SK-N-SH (cell line): ENCODE measurements around the gene HOXA1. TPM values are rescaled to one million over a fixed set of nuclear protein-coding genes. Genes with fewer than 3 reads are reported as not detected.

Experiments used
- CTCF ChIA-PET: fragments of 300-600, 350-600 bp; formaldehyde crosslinking; extraction: SDS; loops from one replicate; lab custom pipeline; 2021; lab: Yijun Ruan, JAX
- POLR2A ChIA-PET: fragments of 350-600 bp; sonication (Branson Sonifier 250); formaldehyde crosslinking; extraction: SDS; loops from one replicate; lab custom pipeline; 2020; ENCODE audit warnings: antibody characterized with exemption, inconsistent platforms; lab: Yijun Ruan, JAX
- DNase-seq: peaks from one replicate; pipeline ENCODE4 v3.0.0; 2012
- H2AFZ ChIP-seq: fragments of 200-600 bp; sonication (generic); 2 replicates; pipeline ENCODE4 v1.8.1; 2016; ENCODE audit warnings: antibody characterized with exemption, mild to moderate bottlenecking, low read depth
- H3F3A ChIP-seq: fragments of 200-600 bp; sonication (generic); replicated peaks from 2 replicates; pipeline ENCODE3; 2016; ENCODE audit warnings: antibody characterized with exemption, mild to moderate bottlenecking; ENCODE audit not compliant: insufficient read depth
- H3K27ac ChIP-seq, 2 experiments: fragments of 200-500 bp in 1 of 2; fragments of 200-600 bp in 1 of 2; sonication (Bioruptor generic) in 1 of 2; sonication (generic), shearing (Covaris generic) in 1 of 2; 2 replicates each; pipeline versions ENCODE4 v1.5.1 to v1.6.1; 2014 to 2016; ENCODE audit warnings: low read depth in 2 of 2, inconsistent platforms in 1 of 2, low read length in 1 of 2, mild to moderate bottlenecking in 1 of 2, mixed read lengths in 1 of 2
- H3K27me3 ChIP-seq: fragments of 200-600 bp; sonication (generic), shearing (Covaris generic); 2 replicates; pipeline ENCODE4 v1.6.1; 2016; ENCODE audit warnings: mixed run types; ENCODE audit not compliant: insufficient read depth
- H3K36me3 ChIP-seq, 2 experiments: fragments of 200-500 bp in 1 of 2; fragments of 200-600 bp in 1 of 2; sonication (Bioruptor generic) in 1 of 2; sonication (generic) in 1 of 2; replicated peaks in 1 of 2; 2 replicates each; pipeline versions ENCODE3 to v1.5.1; 2014 to 2016; ENCODE audit warnings: low read length in 1 of 2, mild to moderate bottlenecking in 1 of 2; ENCODE audit not compliant: insufficient read depth in 2 of 2, control insufficient read depth in 1 of 2
- H3K4me1 ChIP-seq, 2 experiments: fragments of 200-500 bp in 1 of 2; fragments of 200-600 bp in 1 of 2; sonication (Bioruptor generic) in 1 of 2; sonication (generic), shearing (Covaris generic) in 1 of 2; 2 replicates each; pipeline versions ENCODE4 v1.5.1 to v1.6.1; 2014 to 2016; ENCODE audit warnings: low read depth in 1 of 2, low read length in 1 of 2, mixed run types in 1 of 2; ENCODE audit not compliant: insufficient read depth in 2 of 2, control insufficient read depth in 1 of 2
- H3K4me2 ChIP-seq: fragments of 200-600 bp; sonication (generic), shearing (Covaris generic); 2 replicates; pipeline ENCODE4 v1.6.1; 2017; ENCODE audit warnings: mixed run types
- H3K4me3 ChIP-seq, 2 experiments: fragments of 200-500 bp in 1 of 2; fragments of 200-600 bp in 1 of 2; sonication (Bioruptor generic) in 1 of 2; sonication (generic), shearing (Covaris generic) in 1 of 2; 2 replicates each; pipeline versions ENCODE4 v1.5.1 to v1.8.1; 2014 to 2016; ENCODE audit warnings: low read depth in 2 of 2, inconsistent platforms in 1 of 2, low read length in 1 of 2, mild to moderate bottlenecking in 1 of 2, mixed read lengths in 1 of 2, moderate library complexity in 1 of 2
- H3K79me2 ChIP-seq: fragments of 200-600 bp; sonication (generic); 2 replicates; pipeline ENCODE4 v1.8.1; 2017; ENCODE audit warnings: mild to moderate bottlenecking; ENCODE audit not compliant: insufficient read depth
- H3K9ac ChIP-seq: fragments of 200-600 bp; sonication (generic); 2 replicates; pipeline ENCODE4 v1.6.1; 2017; ENCODE audit warnings: mixed run types
- H3K9me2 ChIP-seq: fragments of 200-600 bp; sonication (generic); 2 replicates; pipeline ENCODE4 v1.6.1; 2017; ENCODE audit warnings: mixed run types
- H3K9me3 ChIP-seq: fragments of 200-600 bp; sonication (generic); 2 replicates; pipeline ENCODE4 v1.6.1; 2017; ENCODE audit warnings: mixed run types, mild to moderate bottlenecking, moderate library complexity
- H4K20me1 ChIP-seq: fragments of 200-600 bp; sonication (generic); 2 replicates; pipeline ENCODE4 v1.6.1; 2017; ENCODE audit warnings: mild to moderate bottlenecking, mixed run types; ENCODE audit not compliant: insufficient read depth
- MEF2A ChIP-seq: IDR thresholded peaks from 2 replicates; pipeline ENCODE4 v1.4.0; 2012; ENCODE audit warnings: low read depth, borderline replicate concordance
- PBX3 ChIP-seq: IDR thresholded peaks from 2 replicates; pipeline ENCODE4; 2012
- POLR2AphosphoS5 ChIP-seq: IDR thresholded peaks from 2 replicates; pipeline ENCODE4 v1.6.1; 2012; ENCODE audit warnings: low read depth, low read length
- REST ChIP-seq: IDR thresholded peaks from 2 replicates; pipeline ENCODE4 v1.6.1; 2012; ENCODE audit warnings: mild to moderate bottlenecking, low read depth, low read length, moderate library complexity
- RFX5 ChIP-seq: IDR thresholded peaks from 2 replicates; pipeline ENCODE4 v1.6.1; 2012; ENCODE audit warnings: mild to moderate bottlenecking, improper control_type of control experiment, low read length
- RXRA ChIP-seq: IDR thresholded peaks from 2 replicates; pipeline ENCODE4 v1.4.0; 2012; ENCODE audit warnings: low read depth, mild to moderate bottlenecking, borderline replicate concordance
- USF1 ChIP-seq: IDR thresholded peaks from 2 replicates; pipeline ENCODE4 v1.4.0; 2012; ENCODE audit warnings: low read depth, borderline replicate concordance
- USF2 ChIP-seq: fragments of 150-350 bp; IDR thresholded peaks from 2 replicates; pipeline ENCODE4 v1.6.1; 2017; ENCODE audit warnings: antibody characterized with exemption, low read length, low read depth, borderline replicate concordance
- YY1 ChIP-seq: IDR thresholded peaks from 2 replicates; pipeline ENCODE4 v1.4.0; 2012; ENCODE audit warnings: low read depth, mild to moderate bottlenecking
- WGBS: methylation state at CpG from one replicate; pipeline ENCODE4 v1.1.6; 2017; ENCODE audit warnings: low lambda C conversion rate; 5-methylcytosine and 5-hydroxymethylcytosine counted together
- polyA plus RNA-seq, 3 experiments: library from polyadenylated mRNA; depleted of rRNA; stranded (reverse); fragments of >200 nt; gene quantifications; 2 replicates each; pipeline ENCODE4 v1.2.3, GENCODE V29; 2012

The HOXA1 gene
- polyA plus RNA-seq, 1 of the 3 experiments (the other 2 are of a cell fraction), result not detected

GRCh38 chr7:27111042-27111750, 15.4 kb upstream of the HOXA1 start (continued):
- TF ChIP-seq REST, result no peak
- TF ChIP-seq MEF2A, result no peak
- TF ChIP-seq PBX3, result no peak
- no peak for TF ChIP-seq RXRA

- H3F3A ChIP-seq, result peaks cover 5% of the 10 kb centered on the region
- H3K36me3 ChIP-seq, result no peaks in the 10 kb centered on the region
- peaks cover 94% of the 10 kb centered on the region for H3K27me3 ChIP-seq
- no peaks in the 10 kb centered on the region for H3K9me2 ChIP-seq
- no peak overlapping the region for H2AFZ ChIP-seq
- POLR2A ChIA-PET, result no interaction called here
- H3K9ac ChIP-seq, result no peak overlapping the region
- no peak overlapping the region for H3K4me3 ChIP-seq
- H3K9me3 ChIP-seq, result no peaks in the 10 kb centered on the region
- TF ChIP-seq POLR2AphosphoS5 (no peak), RFX5 (no peak), YY1 (no peak), USF1 (peak; percentile 73; the same call in 1 of the 2 replicates), USF2 (0 out of 2 replicates have a peak, but pooled peaks have one; percentile 16)
- H4K20me1 ChIP-seq, result no peaks in the 10 kb centered on the region
- H3K4me2 ChIP-seq, result no peak overlapping the region
- H3K79me2 ChIP-seq, result no peaks in the 10 kb centered on the region
- 21% methylated on average over 59 of the region's 66 CpGs for WGBS
- H3K4me1 ChIP-seq, result no peaks in the 10 kb centered on the region; a peak in 1 of 4 replicates
- peak; percentile 66 for DNase-seq
- CTCF ChIA-PET, result interaction anchor here (1.1 to 1.7 kb wide), 3 partner anchors 15 to 41 kb away, joined by 4 to 8 read pairs (median 4); no protein-coding TSS in a partner anchor
- no peak overlapping the region for H3K27ac ChIP-seq
Observed at GRCh38 chr7:27110186-27111031, 14.6 kb upstream of the HOXA1 start.
